ENCODE results near the gene TLK2.

TLK2 gene

GRCh38 chr17:62653826-62654761 is 175.5 kb downstream of the TLK2 start:
- DNase-seq (ENCODE audit: low spot score) = peak; percentile 76

- DNase-seq (ENCODE audit: low spot score) = no peak
Observed at GRCh38 chr17:62655656-62656055, 177.0 kb downstream of the TLK2 start.

- no peak for DNase-seq (ENCODE audit: low spot score)
Observed at GRCh38 chr17:62656446-62656845, 177.8 kb downstream of the TLK2 start.

GRCh38 chr17:62657145-62657665 is 178.6 kb downstream of the TLK2 start:
- DNase-seq (ENCODE audit: low spot score) = no peak

GRCh38 chr17:62657690-62658089 is 179.1 kb downstream of the TLK2 start:
- no peak for DNase-seq (ENCODE audit: low spot score)

GRCh38 chr17:62658136-62658920 is 179.7 kb downstream of the TLK2 start:
- no peak for DNase-seq (ENCODE audit: low spot score)

GRCh38 chr17:62660629-62661118 is 182.0 kb downstream of the TLK2 start:
- no peak for DNase-seq (ENCODE audit: low spot score)

GRCh38 chr17:62661337-62661736 is 182.7 kb downstream of the TLK2 start:
- no peak for DNase-seq (ENCODE audit: low spot score)

- DNase-seq (ENCODE audit: low spot score) = no peak
Observed at GRCh38 chr17:62662855-62663254, 184.2 kb downstream of the TLK2 start.

Small RNAs within 50 kb of the gene (small RNA-seq; reads per million reads assigned to genes)
- 0 reads per million in 2 experiments for gene RF00019

Measured in SK-N-DZ (cell line).